Lung (tissue), 12 donors: ENCODE results near the gene METTL8. TPM values are rescaled to one million over a fixed set of nuclear protein-coding genes. Genes with fewer than 3 reads are reported as not detected.

Experiments used
- ATAC-seq: fragments of 200-7000 bp; cut with Tn5 transposase; one replicate; pipeline ENCODE4 v1.9.1; 2020; ENCODE audit warnings: moderate number of reproducible peaks; ENCODE audit not compliant: insufficient read depth, low FRiP score
- DNase-seq, 3 donors: peaks; one replicate each; pipeline ENCODE4 v3.0.0-alpha.2; 2013 to 2017
- H3K27ac ChIP-seq, 2 donors: one replicate each; pipeline ENCODE4 v1.5.1; 2013; ENCODE audit warnings: mild to moderate bottlenecking in 2 of 2, moderate library complexity in 2 of 2, control low read depth in 1 of 2, inconsistent platforms in 1 of 2, low read depth in 1 of 2, low read length in 1 of 2
- H3K27me3 ChIP-seq, 3 donors: one replicate each; pipeline ENCODE4 v1.5.1; 2013; ENCODE audit warnings: low read length in 2 of 3; ENCODE audit not compliant: control insufficient read depth in 3 of 3, insufficient read depth in 3 of 3
- H3K36me3 ChIP-seq, 4 donors: one replicate each; pipeline ENCODE4 v1.5.1; 2013; ENCODE audit warnings: low read length in 4 of 4, mild to moderate bottlenecking in 1 of 4, moderate library complexity in 1 of 4; ENCODE audit not compliant: control insufficient read depth in 4 of 4, insufficient read depth in 4 of 4
- H3K4me1 ChIP-seq, 5 donors: one replicate each; pipeline ENCODE4 v1.5.1; 2013; ENCODE audit warnings: low read length in 5 of 5, mild to moderate bottlenecking in 2 of 5, moderate library complexity in 1 of 5; ENCODE audit not compliant: control insufficient read depth in 5 of 5, insufficient read depth in 5 of 5
- H3K4me3 ChIP-seq: one replicate; pipeline ENCODE4 v1.5.1; 2013; ENCODE audit warnings: mild to moderate bottlenecking, control low read depth, moderate library complexity
- H3K9ac ChIP-seq, 2 donors: one replicate each; pipeline ENCODE4 v1.5.1; 2013; ENCODE audit warnings: low read length in 2 of 2, control low read depth in 1 of 2; ENCODE audit not compliant: insufficient read depth in 1 of 2
- H3K9me3 ChIP-seq, 4 donors: one replicate each; pipeline ENCODE4 v1.5.1; 2013; ENCODE audit warnings: low read length in 3 of 4, mild to moderate bottlenecking in 1 of 4, moderate library complexity in 1 of 4; ENCODE audit not compliant: control insufficient read depth in 4 of 4, insufficient read depth in 3 of 4
- WGBS, 2 donors: extraction: QIAGEN DNeasy Blood & Tissue Kit; methylation state at CpG; one replicate each; pipeline ENCODE4 v1.1.7; 2013; 5-methylcytosine and 5-hydroxymethylcytosine counted together
- polyA plus RNA-seq, 2 donors: library from polyadenylated mRNA; stranded (reverse); fragments of 200-250 nt; gene quantifications; one replicate each; pipeline ENCODE4 v1.2.1, GENCODE V29; 2013
- total RNA-seq, 2 donors: library from RNA; depleted of rRNA in 1 of 2; stranded (reverse); fragments of >200 nt in 1 of 2; gene quantifications; one replicate each; pipeline ENCODE4 v1.2.1, GENCODE V29; 2014 to 2021
- TF ChIP-seq, protein P1 (sequence below): IDR thresholded peaks from 2 replicates; pipeline ENCODE4 v1.5.1; 2012; ENCODE audit warnings: mild to moderate bottlenecking; ENCODE audit errors: control extremely low read depth, extremely low read depth
- donor health status: control.
- donor health status: control.
- donor health status: Bipolar disorder and iron deficiency.
- donor health status: healthy.
- donor health status: DM: yes; HTN: yes; CAD: no.

Gene METTL8
- total and polyA plus RNA-seq, 4 donors: 4.9 to 9.3 (median 8.5) TPM

DNA sequence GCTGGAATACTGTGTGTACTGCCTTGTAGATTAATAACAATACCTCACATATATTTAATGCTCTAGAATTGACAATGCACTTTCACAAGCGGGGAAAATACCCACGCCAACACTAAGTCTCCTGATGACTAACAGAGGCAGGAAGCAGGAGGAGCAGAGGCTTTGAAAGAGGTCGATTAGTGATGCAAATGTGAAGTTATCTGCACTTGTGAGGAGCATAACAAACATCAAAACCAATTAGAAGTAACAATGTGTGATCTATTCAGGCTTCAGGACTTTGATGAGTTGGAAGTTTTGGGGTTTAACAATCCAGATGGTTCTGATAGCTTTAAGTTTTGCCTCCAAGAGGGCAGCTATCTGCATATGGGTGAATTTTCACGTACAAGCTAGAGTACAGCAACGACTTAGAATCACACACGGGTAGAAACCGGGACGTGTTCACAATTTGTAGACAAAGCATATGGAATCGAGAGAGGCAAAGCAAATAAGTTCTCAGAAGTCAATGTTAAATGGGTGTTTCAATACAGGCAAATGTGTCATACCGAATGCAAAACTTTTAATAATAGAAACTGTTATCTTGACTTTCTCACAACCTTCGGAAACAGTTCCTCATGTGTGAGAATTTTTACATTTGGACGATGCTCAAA is 114.5 kb downstream of the METTL8 start:
- H3K27me3 ChIP-seq: no peaks in the 10 kb centered on the region
- TF ChIP-seq, protein P1, sequence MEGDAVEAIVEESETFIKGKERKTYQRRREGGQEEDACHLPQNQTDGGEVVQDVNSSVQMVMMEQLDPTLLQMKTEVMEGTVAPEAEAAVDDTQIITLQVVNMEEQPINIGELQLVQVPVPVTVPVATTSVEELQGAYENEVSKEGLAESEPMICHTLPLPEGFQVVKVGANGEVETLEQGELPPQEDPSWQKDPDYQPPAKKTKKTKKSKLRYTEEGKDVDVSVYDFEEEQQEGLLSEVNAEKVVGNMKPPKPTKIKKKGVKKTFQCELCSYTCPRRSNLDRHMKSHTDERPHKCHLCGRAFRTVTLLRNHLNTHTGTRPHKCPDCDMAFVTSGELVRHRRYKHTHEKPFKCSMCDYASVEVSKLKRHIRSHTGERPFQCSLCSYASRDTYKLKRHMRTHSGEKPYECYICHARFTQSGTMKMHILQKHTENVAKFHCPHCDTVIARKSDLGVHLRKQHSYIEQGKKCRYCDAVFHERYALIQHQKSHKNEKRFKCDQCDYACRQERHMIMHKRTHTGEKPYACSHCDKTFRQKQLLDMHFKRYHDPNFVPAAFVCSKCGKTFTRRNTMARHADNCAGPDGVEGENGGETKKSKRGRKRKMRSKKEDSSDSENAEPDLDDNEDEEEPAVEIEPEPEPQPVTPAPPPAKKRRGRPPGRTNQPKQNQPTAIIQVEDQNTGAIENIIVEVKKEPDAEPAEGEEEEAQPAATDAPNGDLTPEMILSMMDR: no peak
- 75 to 83% methylated on average over 12 of the region's 12 CpGs for WGBS, 2 donors
- H3K4me1 ChIP-seq: peaks cover 0 to 7% (median 1%) of the 10 kb centered on the region in 5 donors
- no peak overlapping the region for H3K4me3 ChIP-seq
- H3K27ac ChIP-seq: no peak overlapping the region
- H3K9me3 ChIP-seq: no peaks in the 10 kb centered on the region
- no peaks in the 10 kb centered on the region for H3K36me3 ChIP-seq
- ATAC-seq: no peak
- no peak overlapping the region for H3K9ac ChIP-seq
- DNase-seq: no peak

DNA sequence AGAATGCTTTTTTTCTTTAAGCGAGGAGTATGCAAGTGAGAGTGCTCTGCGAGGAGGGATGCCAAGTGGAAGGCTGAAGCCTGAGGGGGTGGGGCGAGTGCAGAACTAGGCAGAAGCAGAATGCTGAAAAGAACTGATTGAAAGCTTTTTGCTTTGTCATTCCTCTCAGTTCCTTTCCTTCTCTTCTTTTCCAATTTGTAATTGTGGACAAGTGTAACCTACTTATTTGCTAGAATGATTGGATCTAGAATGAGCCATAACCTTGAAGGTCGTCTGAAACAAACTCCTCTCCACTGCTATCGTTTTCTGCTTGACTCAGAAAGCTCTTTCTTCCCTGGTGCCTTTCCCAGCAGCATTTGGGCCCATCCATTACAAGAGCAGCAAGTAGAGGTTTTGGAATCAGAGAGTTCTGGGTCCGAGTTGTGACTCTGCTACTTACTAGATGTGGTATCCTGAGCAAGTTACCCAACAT is 115.3 kb downstream of the METTL8 start:
- DNase-seq (peak; percentile 29 to 65 (median 34)), ATAC-seq (no peak)
- no peaks in the 10 kb centered on the region for H3K27me3 ChIP-seq
- no peak overlapping the region for H3K4me3 ChIP-seq
- TF ChIP-seq, protein P1: no peak
- H3K9me3 ChIP-seq: no peaks in the 10 kb centered on the region
- no peak overlapping the region for H3K9ac ChIP-seq
- peaks cover 0 to 7% (median 1%) of the 10 kb centered on the region in 5 donors for H3K4me1 ChIP-seq
- WGBS, 2 donors: 49 to 73% methylated on average over 6 of the region's 6 CpGs
- H3K36me3 ChIP-seq: no peaks in the 10 kb centered on the region
- H3K27ac ChIP-seq: no peak overlapping the region

DNA sequence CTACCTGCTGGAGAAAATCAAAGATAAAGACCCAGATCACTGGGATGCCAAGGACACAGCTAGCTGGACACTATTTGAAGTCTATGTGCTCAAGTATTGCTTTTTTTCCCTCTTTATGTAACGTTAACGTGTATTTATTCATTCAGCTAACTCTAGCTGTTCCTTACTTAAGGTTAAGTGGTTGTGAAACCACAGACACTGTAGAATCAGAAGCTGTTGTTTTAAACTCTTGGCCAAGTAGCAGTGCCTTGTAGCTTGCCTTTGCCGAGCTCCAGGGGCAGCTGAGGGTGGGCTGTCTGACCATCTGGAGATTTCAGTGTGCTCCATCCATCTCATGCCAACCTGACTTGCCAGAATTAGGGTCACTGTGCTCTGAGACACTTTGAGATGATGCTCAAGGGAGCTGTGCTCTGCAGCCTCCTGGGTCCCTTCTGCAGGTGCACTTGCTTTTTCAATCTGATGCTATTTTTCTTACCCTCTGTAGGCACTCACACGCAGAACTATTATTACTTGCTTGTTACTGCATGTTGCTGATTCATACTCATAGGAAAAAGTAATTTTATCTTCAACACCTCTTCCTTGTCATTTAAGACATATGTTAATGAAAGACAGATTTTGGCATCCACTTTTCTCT is 116.2 kb downstream of the METTL8 start:
- Histone ChIP-seq H3K27me3 (no peaks in the 10 kb centered on the region), H3K4me3 (no peak overlapping the region), H3K9me3 (no peaks in the 10 kb centered on the region), H3K9ac (no peak overlapping the region), H3K27ac (no peak overlapping the region), H3K4me1 (peaks cover 0 to 7% (median 1%) of the 10 kb centered on the region in 5 donors), H3K36me3 (no peaks in the 10 kb centered on the region)
- ATAC-seq: no peak
- no peak for DNase-seq
- TF ChIP-seq, protein P1: no peak
- 68 to 85% methylated on average over 4 of the region's 4 CpGs for WGBS, 2 donors
